Esophagus muscularis mucosa (tissue), 4 donors: ENCODE data around the gene CNTNAP2.

Experiments
- CTCF ChIP-seq, 3 experiments: fragments of 200-600 bp in 2 of 3; fragments of 450-650 bp in 1 of 3; sonication (generic) in 2 of 3; IDR thresholded peaks; one replicate each; pipeline ENCODE4 v1.5.1; 2017 to 2019; ENCODE audit warnings: antibody characterized with exemption in 3 of 3, mild to moderate bottlenecking in 2 of 3, moderate library complexity in 1 of 3
- EP300 ChIP-seq: sonication (generic); formaldehyde crosslinking; IDR thresholded peaks from one replicate; pipeline ENCODE4 v1.6.1; 2017; ENCODE audit warnings: antibody characterized with exemption
- POLR2A ChIP-seq: fragments of 450-650 bp; IDR thresholded peaks from one replicate; pipeline ENCODE4 v1.6.1; 2017; ENCODE audit warnings: antibody characterized with exemption, moderate library complexity, mild to moderate bottlenecking, low read depth

- no peak for TF ChIP-seq CTCF (IDR thresholded peaks at IDR 0.05)
- TF ChIP-seq POLR2A: no peak
- TF ChIP-seq EP300: no peak
These were observed 19.6 kb upstream of the CNTNAP2 start for GRCh38 chr7:146096994-146097393.
